GM18873 (cell line): ENCODE data around the gene DNTTIP2.

Source experiments
- ATAC-seq: cut with Tn5 transposase; IDR thresholded peaks from one replicate; pipeline ENCODE4 v1.9.1; 2021; ENCODE audit warnings: mild to moderate bottlenecking, moderate library complexity, moderate number of reproducible peaks; ENCODE audit not compliant: unreplicated experiment, low FRiP score

DNTTIP2 gene

GRCh38 chr1:93816970-93817678 is 61.9 kb downstream of the DNTTIP2 start:
- no peak for ATAC-seq
